SK-N-MC (cell line): ENCODE measurements around the gene SAMD14.

Source experiments
- EZH2 ChIP-seq: fragments of 200-600 bp; sonication (generic); IDR thresholded peaks from one replicate; pipeline ENCODE4 v1.6.1; 2017; ENCODE audit warnings: antibody characterized with exemption
- FOXP2 ChIP-seq: optimal IDR thresholded peaks from 2 replicates; pipeline ENCODE3; 2011; ENCODE audit warnings: mild to moderate bottlenecking, moderate library complexity; ENCODE audit not compliant: insufficient read depth; ENCODE audit errors: extremely low read length, control extremely low read depth
- POLR2AphosphoS5 ChIP-seq: IDR thresholded peaks from 2 replicates; pipeline ENCODE4 v1.6.1; 2012; ENCODE audit warnings: mild to moderate bottlenecking, low read depth, low read length, borderline replicate concordance

DNA sequence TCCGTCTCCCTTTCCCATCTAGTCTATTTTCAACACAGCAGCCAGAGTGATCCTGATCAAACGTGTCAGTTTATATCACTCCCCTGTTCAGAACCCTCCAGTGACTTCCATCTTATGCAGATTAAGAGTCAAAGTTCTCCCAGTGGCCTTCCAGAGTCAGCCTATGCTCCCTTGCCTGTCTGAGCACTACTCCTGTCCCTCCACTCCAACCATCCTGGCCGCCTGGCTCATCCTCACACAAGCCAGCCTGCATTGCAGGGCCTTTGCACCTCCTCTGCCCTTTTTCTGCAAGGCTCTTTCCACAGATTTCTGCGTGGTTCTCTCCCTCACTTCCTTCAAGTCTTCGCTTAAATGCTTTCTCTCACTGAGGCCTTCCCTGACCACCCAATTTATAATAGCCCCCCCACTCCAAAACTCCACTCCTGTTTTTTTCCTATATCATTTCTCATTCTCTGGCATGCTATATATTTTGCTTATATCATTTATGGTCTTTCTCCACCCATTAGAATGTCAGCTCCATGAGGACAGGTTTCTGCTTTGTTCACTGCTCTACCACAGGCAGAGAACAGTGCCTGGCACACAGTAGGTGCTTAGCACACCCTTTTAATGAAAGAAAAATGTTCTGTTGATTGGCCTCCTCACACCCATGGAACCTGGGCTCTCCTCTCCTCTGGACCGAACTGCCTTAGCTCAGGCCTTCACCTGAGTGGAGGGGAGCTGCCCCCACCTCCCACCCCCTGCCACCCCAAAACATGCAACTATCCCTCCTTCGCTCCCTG, 9.3 kb downstream of the SAMD14 start:
- TF ChIP-seq EZH2 (no peak), POLR2AphosphoS5 (no peak), FOXP2 (no peak)
